Germinal center (tissue), 1 donor: ENCODE measurements around the gene NAA25.
"Not testable (repeated sequence)": the region's sequence is repeated elsewhere in the genome, so short reads cannot be mapped to it uniquely, and the experiment has no call there.

ENCODE experiments used
- DNase-seq: peaks from one replicate; pipeline ENCODE4 v3.0.0; 2012; ENCODE audit warnings: mixed read lengths, low spot score

NAA25 gene

DNA sequence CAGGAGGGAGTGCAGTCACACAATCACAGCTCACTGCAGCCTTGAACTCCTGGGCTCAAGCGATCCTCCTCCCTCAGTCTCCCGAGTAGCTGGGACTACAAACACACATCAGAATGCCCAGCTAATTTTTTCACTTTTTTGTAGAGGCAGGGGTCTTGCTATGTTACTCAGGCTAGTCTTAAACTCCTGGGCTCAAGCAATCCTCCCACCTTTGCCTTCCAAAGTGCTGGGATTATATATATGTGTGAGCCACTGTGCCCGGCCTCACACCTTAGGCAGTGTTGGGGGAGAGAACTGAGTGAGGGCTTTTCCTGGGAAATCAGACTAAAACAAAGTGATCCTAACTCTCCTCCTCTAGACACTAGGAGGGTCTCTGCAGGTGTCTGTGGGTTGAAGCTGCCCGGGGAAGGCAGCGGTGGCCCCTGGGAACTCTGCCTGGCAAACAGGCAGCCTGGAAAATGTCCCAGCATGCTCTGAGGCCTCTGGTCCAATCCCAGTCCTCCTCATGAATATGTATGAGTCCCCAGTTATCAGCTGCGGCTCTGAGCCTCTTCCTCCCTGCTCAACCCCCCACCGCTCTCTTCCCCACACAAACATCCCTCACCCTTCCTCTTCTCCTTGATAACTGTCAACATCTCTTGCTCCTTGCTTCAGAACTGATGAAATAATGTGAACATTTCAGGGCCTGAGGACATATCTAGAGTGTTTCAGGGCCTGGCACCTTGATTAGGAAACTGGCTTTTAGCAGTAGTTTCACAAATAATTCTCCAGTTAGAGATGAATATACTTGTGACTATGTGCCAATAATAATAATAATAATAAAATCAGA lies 7.9 kb upstream of the NAA25 start:
- peak; percentile 16 for DNase-seq

GRCh38 chr12:112115259-112116045 lies 6.9 kb upstream of the NAA25 start:
- DNase-seq, result no peak

DNA sequence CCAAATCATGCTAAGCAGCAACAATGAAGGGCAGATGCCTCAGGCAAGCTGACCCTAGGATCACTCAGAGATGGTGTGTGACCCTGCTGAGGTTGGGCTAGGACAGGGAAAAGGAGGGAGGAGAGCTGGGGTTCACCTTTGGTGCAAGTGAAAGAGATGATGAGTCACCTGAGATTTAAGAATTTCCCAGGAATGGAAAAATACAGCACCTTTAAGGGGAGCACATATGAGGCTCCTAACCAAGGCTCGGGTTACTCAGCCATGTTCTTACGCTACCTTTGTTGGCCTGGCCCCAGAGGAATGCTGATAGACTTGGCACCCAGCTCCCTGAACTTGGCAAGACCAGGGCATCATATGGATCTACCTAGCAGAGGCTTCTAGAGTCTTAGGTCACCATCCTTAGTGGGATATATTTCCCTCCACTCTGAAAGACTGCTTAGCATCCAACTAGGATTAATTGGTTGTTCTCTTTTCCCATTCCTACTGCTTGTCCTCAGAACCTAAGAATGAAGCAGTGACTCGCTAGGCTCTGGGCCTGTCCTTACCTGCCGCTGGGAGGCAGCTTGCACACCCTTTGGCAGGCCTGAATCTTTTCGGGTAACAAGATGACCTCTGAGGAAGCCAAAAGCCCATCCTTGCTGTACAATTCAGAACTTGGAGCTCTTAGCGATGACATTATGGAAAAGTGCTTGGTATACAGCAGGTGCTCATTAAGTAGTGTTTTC lies 4.0 kb upstream of the NAA25 start:
- DNase-seq, result no peak

DNA sequence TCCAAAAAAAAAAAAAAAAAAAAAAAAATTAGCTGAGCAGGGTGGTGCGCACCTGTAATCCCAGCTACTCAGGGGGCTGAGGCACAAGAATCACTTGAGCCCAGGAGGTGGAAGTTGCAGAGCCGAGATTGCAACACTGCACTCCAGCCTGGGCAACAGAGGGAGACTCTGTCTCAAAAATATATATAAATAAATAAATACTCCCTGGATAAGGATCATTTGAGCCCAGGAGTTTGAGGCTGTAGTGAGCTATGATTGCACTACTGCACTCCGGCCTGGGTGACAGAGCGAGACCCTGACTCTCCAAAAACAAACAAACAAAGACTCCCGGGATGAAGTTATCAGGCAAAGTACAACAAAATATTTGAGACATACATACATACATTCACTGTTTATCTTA lies 3.3 kb upstream of the NAA25 start:
- DNase-seq, result no peak

GRCh38 chr12:112110787-112111662 lies 2.4 kb upstream of the NAA25 start:
- not testable (repeated sequence) for DNase-seq

DNA sequence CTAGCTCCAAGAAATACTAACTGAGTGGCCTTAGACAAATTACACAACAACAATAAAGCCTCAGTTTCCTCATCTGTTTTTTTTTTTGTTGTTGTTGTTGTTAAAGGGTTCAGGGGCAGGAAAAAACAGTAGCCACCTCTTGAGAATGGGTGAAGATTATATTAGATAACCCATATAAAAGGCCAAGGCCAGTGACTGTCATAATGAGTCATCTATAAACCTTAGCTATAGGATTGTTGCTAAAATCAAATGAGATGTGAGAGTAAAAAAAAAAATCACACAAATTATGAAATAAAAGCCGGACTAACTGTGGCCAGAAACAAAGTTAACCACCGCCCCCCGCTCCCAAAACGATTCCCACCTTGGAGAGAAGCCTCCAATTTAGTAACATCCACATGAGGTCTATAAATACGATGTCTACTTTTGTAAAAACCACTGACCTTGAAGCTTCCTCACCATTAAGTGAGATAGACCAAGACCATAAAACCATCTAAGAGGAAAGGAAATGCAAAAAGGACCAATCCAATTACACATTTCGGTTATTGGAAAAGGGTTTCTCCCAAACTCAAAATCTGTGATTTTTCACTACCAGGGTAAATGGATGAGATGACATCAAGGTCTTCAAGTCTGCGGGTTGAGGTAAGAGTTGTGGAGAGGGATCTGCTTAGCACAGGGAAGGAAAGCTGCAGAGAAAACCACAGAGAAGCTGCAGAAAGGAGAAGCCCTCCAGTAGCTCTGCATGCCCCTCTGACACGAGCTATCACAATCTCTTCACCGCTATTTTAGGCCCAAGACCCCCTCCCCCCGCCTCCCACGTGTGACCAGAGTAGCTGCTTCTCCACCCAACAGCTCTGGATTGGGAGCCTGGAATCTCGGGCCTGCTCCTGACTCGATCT lies 1.0 kb downstream of the NAA25 start:
- peak; percentile 19 for DNase-seq

GRCh38 chr12:112105891-112106290 lies 2.7 kb downstream of the NAA25 start:
- DNase-seq, result no peak

DNA sequence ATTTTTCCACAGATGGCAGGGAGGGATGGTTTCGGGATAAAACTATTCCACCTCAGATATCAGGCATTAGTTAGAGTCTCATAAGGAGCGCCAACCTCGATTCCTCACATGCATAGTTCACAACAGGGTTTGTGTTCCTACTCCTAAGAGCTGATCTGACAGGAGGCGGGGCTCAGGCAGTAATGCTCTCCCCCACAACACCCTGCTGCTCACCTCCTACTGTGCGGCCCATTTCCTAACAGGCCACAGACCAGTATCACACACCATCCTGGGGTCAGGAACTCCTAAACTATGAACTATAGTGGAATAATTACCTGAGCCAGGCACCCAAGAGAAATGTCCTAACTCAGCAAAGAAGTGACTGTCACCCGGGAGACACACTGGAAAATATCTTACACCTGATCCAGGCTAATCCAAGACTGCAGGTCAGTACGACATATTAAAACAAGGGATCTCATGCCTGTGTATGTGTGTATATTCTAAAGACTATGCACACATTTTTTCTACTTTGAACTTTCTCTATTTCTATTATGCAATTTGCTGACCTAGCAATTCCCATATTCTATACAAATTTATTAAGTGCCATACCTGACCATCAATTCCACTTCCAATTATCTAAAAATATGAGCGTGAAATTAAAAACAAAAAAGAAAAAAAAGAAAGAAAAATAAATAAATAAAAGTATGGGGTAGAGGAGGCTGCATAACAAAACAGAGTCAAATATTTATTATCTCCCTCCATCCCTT lies 4.7 kb downstream of the NAA25 start:
- DNase-seq, result no peak

GRCh38 chr12:112102746-112103145 lies 5.8 kb downstream of the NAA25 start:
- DNase-seq, result not testable (repeated sequence)

GRCh38 chr12:112102127-112102526 lies 6.5 kb downstream of the NAA25 start:
- no peak for DNase-seq

DNA sequence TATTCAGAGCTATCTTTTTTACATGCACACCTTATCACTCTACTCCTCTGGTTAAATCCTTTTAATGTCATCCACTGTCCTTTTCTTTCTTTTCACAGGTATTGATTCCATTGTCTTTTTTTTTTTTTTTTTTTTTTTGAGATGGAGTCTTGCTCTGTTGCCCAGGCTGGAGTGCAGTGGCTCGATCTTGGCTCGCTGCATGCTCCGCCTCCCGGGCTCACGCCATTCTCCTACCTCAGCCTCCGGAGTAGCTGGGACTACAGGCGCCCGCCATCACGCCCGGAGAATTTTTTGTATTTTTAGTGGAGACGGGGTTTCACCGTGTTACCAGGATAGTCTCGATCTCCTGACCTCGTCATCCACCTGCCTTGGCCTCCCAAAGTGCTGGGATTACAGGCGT lies 8.1 kb downstream of the NAA25 start:
- DNase-seq, result not testable (repeated sequence)

- DNase-seq, result no peak
Observed at GRCh38 chr12:112097641-112098040, 10.9 kb downstream of the NAA25 start.

DNA sequence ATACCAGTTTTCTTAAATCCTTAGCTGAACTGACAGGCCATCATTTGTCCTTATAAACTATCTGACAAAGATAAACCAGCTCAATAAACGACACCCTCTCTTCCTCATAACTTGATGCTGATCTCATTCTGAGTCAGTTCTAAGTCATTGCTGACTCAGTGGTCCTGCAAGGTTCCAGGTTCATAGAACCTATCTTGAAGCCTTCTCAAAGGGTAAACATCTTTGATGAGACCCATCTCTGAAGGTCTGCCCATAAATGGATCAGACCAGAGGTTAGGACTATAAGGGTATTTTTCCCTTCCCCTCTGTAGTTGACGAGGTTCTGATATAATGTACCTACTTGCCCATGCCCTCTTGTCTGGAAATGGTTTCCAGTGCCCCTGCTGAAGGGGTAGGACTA lies 11.9 kb downstream of the NAA25 start:
- DNase-seq, result no peak

GRCh38 chr12:112096070-112096469 lies 12.5 kb downstream of the NAA25 start:
- peak; percentile 41 for DNase-seq

- DNase-seq, result no peak
Observed at GRCh38 chr12:112091563-112091962, 17.0 kb downstream of the NAA25 start.

DNA sequence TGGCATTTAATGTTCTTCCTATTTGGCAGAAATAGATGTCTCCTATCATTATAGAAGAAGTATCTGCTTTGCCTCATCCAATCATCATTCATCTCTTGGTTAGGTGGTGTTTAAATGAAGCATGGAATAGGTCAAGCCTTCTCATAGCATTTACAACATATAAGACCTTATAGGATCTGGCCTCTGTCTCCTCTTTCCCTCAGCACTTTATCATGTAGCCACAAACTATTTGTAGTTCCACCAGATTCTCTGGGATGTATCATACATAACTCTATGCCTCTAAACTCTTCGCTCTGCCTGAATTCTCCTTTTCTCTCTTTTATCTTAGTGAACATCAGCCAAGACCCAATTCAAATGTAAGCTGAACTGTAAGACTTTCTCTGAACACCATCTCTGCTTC lies 20.7 kb downstream of the NAA25 start:
- no peak for DNase-seq

DNA sequence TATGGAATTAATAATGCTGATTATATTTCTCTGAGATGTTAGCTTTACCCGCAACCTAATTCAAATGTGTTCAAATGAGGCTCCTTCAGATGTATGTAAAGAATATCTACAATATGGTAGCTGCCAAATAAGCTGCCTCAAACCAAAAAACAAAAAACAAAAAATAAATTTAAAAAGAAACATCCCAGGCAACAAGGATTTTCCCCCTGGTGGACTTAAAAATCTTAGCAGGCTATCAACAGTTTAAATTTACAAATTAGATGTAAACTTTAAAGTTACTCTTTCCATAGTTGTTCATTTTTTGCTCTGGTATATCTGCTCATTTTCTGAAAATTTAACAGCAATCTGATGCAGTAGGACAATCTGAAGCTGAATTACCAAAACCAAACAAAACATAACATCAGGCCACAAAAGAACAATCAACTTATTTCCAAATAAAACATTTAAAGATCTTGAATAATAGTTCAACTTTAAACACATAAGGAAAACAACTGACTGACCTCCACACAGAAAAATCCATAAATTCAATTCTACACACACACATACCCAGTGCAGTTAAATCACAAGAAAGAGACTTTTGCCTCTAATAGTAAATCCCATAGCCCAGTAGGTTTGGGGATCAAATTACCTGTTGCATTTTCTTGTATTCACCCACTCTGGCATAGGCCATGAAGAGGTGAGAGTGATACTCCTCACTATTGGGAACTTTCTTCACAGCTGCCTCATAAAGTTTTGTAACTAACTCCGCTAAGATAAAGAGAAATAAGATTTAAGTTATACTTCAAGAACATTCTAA lies 21.3 kb downstream of the NAA25 start:
- no peak for DNase-seq

DNA sequence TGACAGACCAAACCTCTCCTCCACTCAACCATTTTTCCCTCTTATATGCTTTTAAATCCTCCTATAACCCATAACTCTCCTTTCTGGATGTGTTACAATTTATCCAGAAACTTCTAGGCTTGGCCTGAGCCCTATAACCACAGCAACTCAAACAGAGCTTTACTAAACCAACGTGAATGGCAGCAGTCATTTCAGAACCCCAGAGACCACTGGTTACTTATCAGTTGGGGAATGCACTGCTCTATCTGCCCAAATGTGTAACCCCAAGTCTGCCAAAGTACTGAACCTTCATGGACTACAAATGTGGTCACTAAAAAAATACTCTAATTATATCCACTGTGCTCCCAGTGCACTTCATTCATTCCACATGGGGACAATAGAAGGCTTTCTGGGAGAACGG lies 42.0 kb downstream of the NAA25 start:
- DNase-seq, result no peak

GRCh38 chr12:112063273-112063672 lies 45.3 kb downstream of the NAA25 start:
- DNase-seq, result no peak
